Stimulated activated CD4-positive, alpha-beta T cell treated with anti-CD3 and anti-CD28 coated beads, TNF-alpha, amount 100 ng/mL, for 24 hours (primary cell): Measurements from ENCODE around the gene CCBE1.
"Not testable (repeated sequence)": the region's sequence is repeated elsewhere in the genome, so short reads cannot be mapped to it uniquely, and the experiment has no call there.

ENCODE experiments used
- DNase-seq, 3 experiments: peaks; one replicate each; pipeline ENCODE4 v3.0.0-alpha.2; 2020; ENCODE audit warnings: low read depth in 3 of 3

CCBE1 gene

GRCh38 chr18:59539108-59539507 lies 158.1 kb downstream of the CCBE1 start:
- no peak for DNase-seq

GRCh38 chr18:59537579-59537978 lies 159.6 kb downstream of the CCBE1 start:
- DNase-seq: no peak

GRCh38 chr18:59536166-59536565 lies 161.1 kb downstream of the CCBE1 start:
- DNase-seq: no peak

GRCh38 chr18:59535055-59535454 lies 162.2 kb downstream of the CCBE1 start:
- no peak for DNase-seq

- DNase-seq: no peak
Measured at GRCh38 chr18:59528866-59529265, 168.4 kb downstream of the CCBE1 start.

GRCh38 chr18:59520562-59521355 lies 176.5 kb downstream of the CCBE1 start:
- DNase-seq: no peak

- no peak for DNase-seq
Measured at GRCh38 chr18:59518705-59519104, 178.5 kb downstream of the CCBE1 start.

- no peak for DNase-seq
Measured at GRCh38 chr18:59517446-59518165, 179.6 kb downstream of the CCBE1 start.

- no peak for DNase-seq
Measured at GRCh38 chr18:59516356-59517155, 180.7 kb downstream of the CCBE1 start.

- DNase-seq: not testable (repeated sequence)
Measured at GRCh38 chr18:59515956-59516355, 181.3 kb downstream of the CCBE1 start.

- DNase-seq: no peak
Measured at GRCh38 chr18:59515147-59515546, 182.1 kb downstream of the CCBE1 start.

GRCh38 chr18:59514203-59514602 lies 183.0 kb downstream of the CCBE1 start:
- no peak for DNase-seq

- no peak for DNase-seq
Measured at GRCh38 chr18:59512025-59512755, 185.0 kb downstream of the CCBE1 start.

- DNase-seq: no peak
Measured at GRCh38 chr18:59509481-59510442, 187.5 kb downstream of the CCBE1 start.

- no peak for DNase-seq
Measured at GRCh38 chr18:59505356-59505755, 191.9 kb downstream of the CCBE1 start.

- DNase-seq: no peak
Measured at GRCh38 chr18:59502274-59503175, 194.7 kb downstream of the CCBE1 start.

- no peak for DNase-seq
Measured at GRCh38 chr18:59501920-59502273, 195.3 kb downstream of the CCBE1 start.

- no peak for DNase-seq
Measured at GRCh38 chr18:59500765-59501164, 196.5 kb downstream of the CCBE1 start.

- DNase-seq: no peak
Measured at GRCh38 chr18:59498506-59499086, 198.6 kb downstream of the CCBE1 start.
